Hepatocyte (in vitro differentiated cells): ENCODE measurements around the gene CPZ.

ENCODE experiments used
- CTCF ChIP-seq: fragments of 200-600 bp; sonication (generic); IDR thresholded peaks from 2 replicates; pipeline ENCODE4 v1.5.1; 2016; ENCODE audit warnings: antibody characterized with exemption, mild to moderate bottlenecking; ENCODE audit not compliant: poor library complexity
- EZH2 ChIP-seq: fragments of 200-600 bp; sonication (generic); IDR thresholded peaks from 2 replicates; pipeline ENCODE4 v1.6.1; 2016; ENCODE audit warnings: antibody characterized with exemption, mild to moderate bottlenecking, borderline replicate concordance
- EZH2phosphoT487 ChIP-seq: fragments of 200-600 bp; sonication (generic); IDR thresholded peaks from one replicate; pipeline ENCODE4 v1.6.1; 2018; ENCODE audit warnings: antibody characterized with exemption, mild to moderate bottlenecking, low read depth, moderate library complexity; ENCODE audit not compliant: unreplicated experiment, severe bottlenecking

- TF ChIP-seq EZH2phosphoT487 (no peak), EZH2 (no peak), CTCF (no peak)
Measured at GRCh38 chr4:8575457-8575856, 17.1 kb upstream of the CPZ start.
